Neural cell (in vitro differentiated cells): Measurements from ENCODE around the gene GMDS.

Experiments used
- EP300 ChIP-seq: fragments of 450-650 bp; conservative IDR thresholded peaks from 2 replicates; pipeline ENCODE4 v1.6.1; 2014; ENCODE audit warnings: antibody characterized with exemption, mild to moderate bottlenecking, moderate library complexity; ENCODE audit not compliant: poor library complexity, severe bottlenecking
- EZH2 ChIP-seq: fragments of 200-600, 300-800 bp; shearing (Covaris generic), sonication (generic); IDR thresholded peaks from 2 replicates; pipeline ENCODE4 v1.6.1; 2014; ENCODE audit warnings: antibody characterized with exemption, low read length, borderline replicate concordance, mild to moderate bottlenecking; ENCODE audit not compliant: insufficient read depth, poor library complexity, severe bottlenecking
- MXI1 ChIP-seq: fragments of 450-650 bp; conservative IDR thresholded peaks from 2 replicates; pipeline ENCODE4 v1.6.1; 2014; ENCODE audit warnings: antibody characterized with exemption, mild to moderate bottlenecking; ENCODE audit not compliant: poor library complexity, severe bottlenecking
- POLR2AphosphoS5 ChIP-seq: IDR thresholded peaks from 2 replicates; pipeline ENCODE4 v1.6.1; 2012
- SMC3 ChIP-seq: fragments of 450-650 bp; conservative IDR thresholded peaks from 2 replicates; pipeline ENCODE4 v1.6.1; 2014; ENCODE audit warnings: antibody characterized with exemption, mild to moderate bottlenecking, moderate library complexity; ENCODE audit not compliant: poor library complexity
- TF ChIP-seq, protein P1 (sequence below): fragments of 450-650 bp; IDR thresholded peaks from 2 replicates; pipeline ENCODE4 v1.5.1; 2014; ENCODE audit warnings: antibody characterized with exemption, mild to moderate bottlenecking, moderate library complexity; ENCODE audit not compliant: poor library complexity, severe bottlenecking

DNA sequence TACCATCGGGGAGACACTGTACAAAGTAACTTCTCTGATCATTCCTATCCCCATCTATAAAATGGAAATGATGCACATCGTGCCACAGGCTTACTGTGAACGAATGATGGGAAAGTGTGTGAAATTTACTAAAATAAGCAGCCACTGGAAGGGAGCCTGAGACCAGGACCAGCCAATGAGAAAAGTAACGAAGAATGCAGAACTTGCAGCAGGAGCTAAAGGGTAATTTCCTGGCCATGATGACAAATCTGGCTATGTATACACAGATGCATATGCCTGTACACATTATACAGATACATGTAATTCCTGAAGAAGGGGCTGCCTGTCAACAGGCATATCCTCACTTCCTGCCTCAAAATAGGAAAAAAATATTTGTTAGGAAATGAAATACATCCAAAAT, 47.4 kb downstream of the GMDS start:
- TF ChIP-seq, protein P1, sequence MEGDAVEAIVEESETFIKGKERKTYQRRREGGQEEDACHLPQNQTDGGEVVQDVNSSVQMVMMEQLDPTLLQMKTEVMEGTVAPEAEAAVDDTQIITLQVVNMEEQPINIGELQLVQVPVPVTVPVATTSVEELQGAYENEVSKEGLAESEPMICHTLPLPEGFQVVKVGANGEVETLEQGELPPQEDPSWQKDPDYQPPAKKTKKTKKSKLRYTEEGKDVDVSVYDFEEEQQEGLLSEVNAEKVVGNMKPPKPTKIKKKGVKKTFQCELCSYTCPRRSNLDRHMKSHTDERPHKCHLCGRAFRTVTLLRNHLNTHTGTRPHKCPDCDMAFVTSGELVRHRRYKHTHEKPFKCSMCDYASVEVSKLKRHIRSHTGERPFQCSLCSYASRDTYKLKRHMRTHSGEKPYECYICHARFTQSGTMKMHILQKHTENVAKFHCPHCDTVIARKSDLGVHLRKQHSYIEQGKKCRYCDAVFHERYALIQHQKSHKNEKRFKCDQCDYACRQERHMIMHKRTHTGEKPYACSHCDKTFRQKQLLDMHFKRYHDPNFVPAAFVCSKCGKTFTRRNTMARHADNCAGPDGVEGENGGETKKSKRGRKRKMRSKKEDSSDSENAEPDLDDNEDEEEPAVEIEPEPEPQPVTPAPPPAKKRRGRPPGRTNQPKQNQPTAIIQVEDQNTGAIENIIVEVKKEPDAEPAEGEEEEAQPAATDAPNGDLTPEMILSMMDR = no peak
- TF ChIP-seq EZH2 (no peak), MXI1 (no peak), POLR2AphosphoS5 (no peak), EP300 (no peak), SMC3 (no peak)
